Esophagus squamous epithelium (tissue), 5 donors: ENCODE measurements around the gene PRKN. TPM values are rescaled to one million over a fixed set of nuclear protein-coding genes. Genes with fewer than 3 reads are reported as not detected.

Experiments used
- DNase-seq: peaks from one replicate; lab custom pipeline; 2025; lab: John Stamatoyannopoulos, UW
- H3K27ac ChIP-seq, 4 donors: fragments of 200-600 bp; sonication (generic); one replicate each; pipeline ENCODE4 v1.5.1; 2016 to 2019; ENCODE audit warnings: mild to moderate bottlenecking in 1 of 4
- H3K27me3 ChIP-seq, 4 donors: fragments of 200-600 bp; sonication (generic); 1 replicate in 3 of 4; 2 replicates in 1 of 4; pipeline versions ENCODE4 v1.5.1 to v1.6.0; 2017 to 2021; ENCODE audit warnings: antibody characterized with exemption in 1 of 4
- H3K36me3 ChIP-seq, 3 donors: fragments of 200-600 bp; sonication (generic); one replicate each; pipeline ENCODE4 v1.5.1; 2016 to 2019
- H3K4me1 ChIP-seq, 3 donors: fragments of 200-600 bp; sonication (generic); one replicate each; pipeline ENCODE4 v1.5.1; 2017 to 2019
- H3K4me3 ChIP-seq, 4 donors: fragments of 200-600 bp; sonication (generic); 1 replicate in 3 of 4; 2 replicates in 1 of 4; pipeline ENCODE4 v1.5.1; 2016 to 2019; ENCODE audit warnings: mild to moderate bottlenecking in 2 of 4, moderate library complexity in 1 of 4
- H3K9me3 ChIP-seq, 3 donors: fragments of 200-600 bp; sonication (generic); one replicate each; pipeline ENCODE4 v1.5.1; 2016 to 2019
- POLR2A ChIP-seq, 4 donors: fragments of 450-650 bp; IDR thresholded peaks; one replicate each; pipeline ENCODE4 v1.6.1; 2017; ENCODE audit warnings: antibody characterized with exemption in 4 of 4, mild to moderate bottlenecking in 4 of 4, moderate library complexity in 3 of 4
- WGBS, 2 donors: methylation state at CpG; one replicate each; pipeline ENCODE4 v1.1.5; 2018; 5-methylcytosine and 5-hydroxymethylcytosine counted together
- intact Hi-C: fragments of 100-400 bp; cut with DNase I; formaldehyde crosslinking; loops from one replicate; pipeline ENCODE4 v1.15.0; 2022
- total RNA-seq, 4 donors: library from RNA; depleted of rRNA; stranded (reverse); fragments of >200 nt; gene quantifications; one replicate each; pipeline ENCODE4 v1.1.0, GENCODE V29; 2016
- TF ChIP-seq, protein P1 (sequence below), 6 experiments: fragments of 450-650 bp in 4 of 6; fragments of 200-600 bp in 2 of 6; sonication (generic) in 2 of 6; IDR thresholded peaks; one replicate each; pipeline ENCODE4 v1.5.1; 2016 to 2019; ENCODE audit warnings: antibody characterized with exemption in 6 of 6, mild to moderate bottlenecking in 4 of 6, moderate library complexity in 4 of 6
- donor health status: DM: yes; HTN: yes; CAD: no.

The PRKN gene
- total RNA-seq, 4 donors from 2014 or later = 0.70 to 5.5 (median 2.2) TPM

DNA sequence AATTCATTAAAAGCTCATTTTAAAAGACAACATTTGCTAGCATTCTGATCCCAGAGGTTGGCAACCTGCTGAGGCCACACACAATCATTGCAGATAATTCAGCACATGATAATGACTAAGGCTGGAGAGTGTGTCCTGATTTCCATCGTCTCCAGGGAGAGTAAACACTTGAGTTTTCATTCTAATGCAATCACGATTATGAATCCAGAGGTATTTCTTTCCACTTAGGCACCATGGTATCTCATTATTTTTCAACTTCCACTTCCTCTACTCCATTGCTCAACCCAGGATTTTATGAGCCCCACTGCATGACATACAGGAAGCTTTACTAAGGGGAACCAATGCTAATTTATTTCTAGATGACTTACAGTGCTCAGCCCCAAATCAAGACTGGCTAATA, 1179.9 kb downstream of the PRKN start:
- H3K4me1 ChIP-seq = peaks cover 0 to 3% (median 0%) of the 10 kb centered on the region in 3 donors
- TF ChIP-seq, protein P1, sequence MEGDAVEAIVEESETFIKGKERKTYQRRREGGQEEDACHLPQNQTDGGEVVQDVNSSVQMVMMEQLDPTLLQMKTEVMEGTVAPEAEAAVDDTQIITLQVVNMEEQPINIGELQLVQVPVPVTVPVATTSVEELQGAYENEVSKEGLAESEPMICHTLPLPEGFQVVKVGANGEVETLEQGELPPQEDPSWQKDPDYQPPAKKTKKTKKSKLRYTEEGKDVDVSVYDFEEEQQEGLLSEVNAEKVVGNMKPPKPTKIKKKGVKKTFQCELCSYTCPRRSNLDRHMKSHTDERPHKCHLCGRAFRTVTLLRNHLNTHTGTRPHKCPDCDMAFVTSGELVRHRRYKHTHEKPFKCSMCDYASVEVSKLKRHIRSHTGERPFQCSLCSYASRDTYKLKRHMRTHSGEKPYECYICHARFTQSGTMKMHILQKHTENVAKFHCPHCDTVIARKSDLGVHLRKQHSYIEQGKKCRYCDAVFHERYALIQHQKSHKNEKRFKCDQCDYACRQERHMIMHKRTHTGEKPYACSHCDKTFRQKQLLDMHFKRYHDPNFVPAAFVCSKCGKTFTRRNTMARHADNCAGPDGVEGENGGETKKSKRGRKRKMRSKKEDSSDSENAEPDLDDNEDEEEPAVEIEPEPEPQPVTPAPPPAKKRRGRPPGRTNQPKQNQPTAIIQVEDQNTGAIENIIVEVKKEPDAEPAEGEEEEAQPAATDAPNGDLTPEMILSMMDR (IDR thresholded peaks at IDR 0.05) = no peak
- no peak for TF ChIP-seq POLR2A (IDR thresholded peaks at IDR 0.05)
- H3K36me3 ChIP-seq = no peaks in the 10 kb centered on the region
- no peak overlapping the region for H3K4me3 ChIP-seq
- 31 to 62% methylated on average over 2 of the region's 2 CpGs for WGBS, 2 donors
- no peak for DNase-seq
- no peaks in the 10 kb centered on the region for H3K27me3 ChIP-seq
- H3K27ac ChIP-seq = no peak overlapping the region
- intact Hi-C loops = no loop called here
- no peaks in the 10 kb centered on the region for H3K9me3 ChIP-seq

DNA sequence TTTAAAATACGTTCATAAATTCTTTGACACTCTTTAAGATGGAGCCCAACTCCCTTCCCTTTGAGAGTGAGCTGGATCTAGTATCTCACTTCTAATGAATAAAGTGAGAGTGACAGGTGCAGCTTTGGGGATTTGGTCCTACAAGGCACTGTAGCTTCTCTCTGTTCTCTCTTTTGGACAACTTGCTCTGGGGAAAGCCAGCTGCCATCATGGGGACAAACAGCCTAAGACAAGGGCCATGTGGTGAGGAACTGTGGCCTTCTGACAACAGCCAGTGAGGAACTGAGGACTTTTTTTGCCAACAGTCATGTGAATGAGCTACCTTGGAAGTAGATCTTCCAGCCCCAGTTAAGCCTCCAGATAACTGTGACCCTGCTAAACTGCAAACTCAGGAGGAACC, 1180.9 kb downstream of the PRKN start:
- no peaks in the 10 kb centered on the region for H3K27me3 ChIP-seq
- H3K36me3 ChIP-seq = no peaks in the 10 kb centered on the region
- intact Hi-C loops = no loop called here
- no peak for TF ChIP-seq POLR2A (IDR thresholded peaks at IDR 0.05)
- TF ChIP-seq, protein P1 (IDR thresholded peaks at IDR 0.05) = no peak
- no peaks in the 10 kb centered on the region for H3K9me3 ChIP-seq
- no peak overlapping the region for H3K27ac ChIP-seq
- peaks cover 0 to 3% (median 0%) of the 10 kb centered on the region in 3 donors for H3K4me1 ChIP-seq
- 82 to 88% methylated on average over 1 of the region's 1 CpG for WGBS, 2 donors
- no peak overlapping the region for H3K4me3 ChIP-seq
- no peak for DNase-seq

DNA sequence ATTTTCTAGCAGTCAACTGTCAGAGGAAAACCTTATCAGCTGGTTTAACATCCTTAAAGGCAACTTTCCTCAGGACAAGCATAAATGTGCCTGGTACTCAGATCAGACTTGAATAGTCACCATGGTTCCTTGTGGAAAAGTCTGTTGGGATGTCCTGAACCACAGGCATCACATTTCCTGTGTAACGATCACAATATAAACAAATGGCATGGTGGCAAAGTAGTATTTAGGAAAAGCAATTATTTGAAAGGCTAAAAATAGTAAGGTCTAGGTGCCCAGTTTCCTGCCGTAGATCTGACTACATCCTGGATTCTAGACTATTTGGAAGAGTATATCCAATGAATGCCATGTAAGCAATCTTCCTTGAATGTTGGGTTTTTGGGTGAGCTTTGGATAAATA, 1181.8 kb downstream of the PRKN start:
- no peak overlapping the region for H3K4me3 ChIP-seq
- no peak for DNase-seq
- no peaks in the 10 kb centered on the region for H3K36me3 ChIP-seq
- 58 to 61% methylated on average over 2 of the region's 2 CpGs for WGBS, 2 donors
- H3K4me1 ChIP-seq = peaks cover 0 to 3% (median 0%) of the 10 kb centered on the region in 3 donors
- no peaks in the 10 kb centered on the region for H3K9me3 ChIP-seq
- no peaks in the 10 kb centered on the region for H3K27me3 ChIP-seq
- intact Hi-C loops = no loop called here
- TF ChIP-seq, protein P1 (IDR thresholded peaks at IDR 0.05) = no peak
- no peak for TF ChIP-seq POLR2A (IDR thresholded peaks at IDR 0.05)
- no peak overlapping the region for H3K27ac ChIP-seq

GRCh38 chr6:161544801-161545480, 1182.6 kb downstream of the PRKN start:
- peaks cover 0 to 3% (median 0%) of the 10 kb centered on the region in 3 donors for H3K4me1 ChIP-seq
- no peak overlapping the region for H3K27ac ChIP-seq
- WGBS, 2 donors = 80% methylated on average over 10 of the region's 10 CpGs
- no peaks in the 10 kb centered on the region for H3K9me3 ChIP-seq
- no peak for DNase-seq
- no peaks in the 10 kb centered on the region for H3K27me3 ChIP-seq
- TF ChIP-seq POLR2A (IDR thresholded peaks at IDR 0.05) = no peak
- TF ChIP-seq, protein P1 (IDR thresholded peaks at IDR 0.05) = no peak
- H3K4me3 ChIP-seq = no peak overlapping the region
- no peaks in the 10 kb centered on the region for H3K36me3 ChIP-seq
- intact Hi-C loops = no loop called here

DNA sequence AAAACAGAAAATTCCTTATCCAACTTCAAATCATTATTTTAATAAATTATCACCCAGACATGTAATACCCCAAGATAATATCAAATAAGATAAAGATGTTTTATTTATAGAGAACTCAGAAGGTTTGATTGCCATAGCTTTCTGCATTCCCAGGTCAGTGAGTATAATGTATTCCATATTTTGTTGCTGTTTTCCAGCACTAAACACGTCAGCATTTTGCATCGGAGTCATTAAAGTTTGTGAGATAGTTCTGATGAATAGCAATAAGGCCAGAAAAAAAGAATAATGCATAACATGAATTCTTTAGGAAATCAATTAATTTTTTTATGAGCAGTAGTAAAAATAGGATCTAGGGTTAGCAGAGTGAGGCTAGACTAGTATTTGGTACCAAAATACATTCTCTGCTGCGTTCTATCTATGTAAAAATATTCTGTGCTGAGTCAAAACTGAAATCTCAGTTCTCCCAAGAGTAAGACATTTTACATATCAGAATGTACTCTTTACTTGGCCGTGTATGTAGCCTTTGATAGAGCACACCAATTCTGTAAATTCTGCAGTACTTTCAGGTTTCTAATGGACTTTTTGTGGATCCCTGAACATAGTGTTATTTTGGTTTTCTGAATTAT, 1183.8 kb downstream of the PRKN start:
- no peaks in the 10 kb centered on the region for H3K27me3 ChIP-seq
- no peak overlapping the region for H3K4me3 ChIP-seq
- no peak overlapping the region for H3K27ac ChIP-seq
- no peak for DNase-seq
- peaks cover 0 to 3% (median 0%) of the 10 kb centered on the region in 3 donors for H3K4me1 ChIP-seq
- WGBS, 2 donors = 64 to 79% methylated on average over 4 of the region's 4 CpGs
- intact Hi-C loops = no loop called here
- no peaks in the 10 kb centered on the region for H3K36me3 ChIP-seq
- TF ChIP-seq POLR2A (IDR thresholded peaks at IDR 0.05) = no peak
- TF ChIP-seq, protein P1 (IDR thresholded peaks at IDR 0.05) = no peak
- H3K9me3 ChIP-seq = no peaks in the 10 kb centered on the region
